ENCODE data around the gene EIF4A3. TPM values are rescaled to one million over a fixed set of nuclear protein-coding genes. Genes with fewer than 3 reads are reported as not detected.

The EIF4A3 gene
- total and polyA plus RNA-seq, 2 experiments from 2014 or later = 81.7 to 107 TPM

DNA sequence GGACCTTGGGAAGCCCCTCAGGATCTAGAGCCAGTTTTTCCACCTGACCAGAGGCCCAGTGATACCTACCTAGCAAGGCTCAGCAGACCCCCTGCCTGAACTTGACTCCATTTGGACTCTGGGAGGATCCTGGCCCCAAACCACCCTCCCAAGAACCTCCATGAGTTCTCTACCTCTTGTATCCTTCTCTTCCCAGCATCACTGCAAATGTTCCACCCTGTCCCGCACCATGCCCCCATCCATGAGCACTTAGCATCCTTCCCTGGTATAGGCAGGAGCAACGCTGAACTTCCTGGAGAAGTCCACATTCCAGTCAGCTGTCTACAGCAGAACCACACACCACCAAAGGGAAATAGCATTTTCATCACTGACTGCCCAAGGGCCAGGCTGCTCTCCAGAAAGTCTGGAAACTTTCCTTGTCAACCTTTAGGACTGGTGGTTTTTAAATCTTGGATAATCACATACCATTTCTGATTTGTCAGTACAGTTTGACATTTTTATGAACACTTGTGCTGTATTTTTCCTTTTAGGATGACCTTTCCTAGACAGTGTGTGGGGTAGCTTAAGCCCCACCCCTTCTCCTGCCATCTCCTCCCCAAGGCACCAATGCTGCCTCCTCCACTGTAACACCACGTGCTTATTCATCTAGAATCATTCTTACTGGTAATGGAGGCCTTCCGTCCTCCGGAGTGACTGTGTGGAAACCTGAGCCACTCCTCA, 13.9 kb downstream of the EIF4A3 start:
- TF ChIP-seq EZH2 (IDR thresholded peaks at IDR 0.05; ENCODE audit: borderline replicate concordance) (no peak), CTCF (IDR thresholded peaks at IDR 0.05; ENCODE audit: poor library complexity) (no peak), EZH2phosphoT487 (IDR thresholded peaks at IDR 0.05; ENCODE audit: low read depth, severe bottlenecking, unreplicated experiment) (no peak)
- 97% methylated on average over 5 of the region's 5 CpGs for WGBS (ENCODE audit: low lambda C conversion rate, missing lambda C conversion rate)
- DNase-seq (ENCODE audit: low spot score) = no peak
- no peaks in the 10 kb centered on the region for H3K27me3 ChIP-seq
- H2AFZ ChIP-seq = no peak overlapping the region
- H4K20me1 ChIP-seq (ENCODE audit: insufficient read depth, poor library complexity, severe bottlenecking) = no peaks in the 10 kb centered on the region
- H3K79me2 ChIP-seq = no peaks in the 10 kb centered on the region
- H3K9me3 ChIP-seq (ENCODE audit: low read depth) = no peaks in the 10 kb centered on the region
- H3K4me2 ChIP-seq = no peak overlapping the region
- no peak overlapping the region for H3K27ac ChIP-seq
- H3K4me3 ChIP-seq = no peak overlapping the region
- no peaks in the 10 kb centered on the region for H3K9me2 ChIP-seq (replicated peaks; ENCODE audit: insufficient read depth)
- H3K4me1 ChIP-seq (ENCODE audit: insufficient read depth) = no peaks in the 10 kb centered on the region
- no peaks in the 10 kb centered on the region for H3K36me3 ChIP-seq (replicated peaks; ENCODE audit: insufficient read depth, low read depth)

DNA sequence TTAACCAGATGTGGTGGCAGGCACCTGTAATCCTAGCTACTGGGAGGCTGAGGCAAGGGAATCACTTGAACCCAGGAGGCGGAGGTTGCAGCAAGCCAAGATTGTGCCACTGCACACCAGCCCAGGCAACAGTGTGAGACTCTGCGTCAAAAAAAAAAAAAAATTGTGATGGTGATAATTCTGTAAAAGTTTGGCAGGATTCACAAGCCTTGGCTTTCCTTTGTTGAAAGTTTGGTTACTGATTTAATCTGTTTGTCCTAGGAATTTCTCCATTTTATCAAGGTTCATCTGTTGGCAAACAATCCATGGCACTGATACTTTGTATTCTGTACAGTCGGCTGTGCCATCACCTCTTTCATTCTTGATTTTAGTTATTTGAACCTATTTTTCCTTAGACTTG, 15.9 kb downstream of the EIF4A3 start:
- no peak for DNase-seq (ENCODE audit: low spot score)
- Histone ChIP-seq H3K27ac (no peak overlapping the region), H3K79me2 (no peaks in the 10 kb centered on the region), H3K4me1 (ENCODE audit: insufficient read depth) (no peaks in the 10 kb centered on the region), H3K4me2 (no peak overlapping the region), H4K20me1 (ENCODE audit: insufficient read depth, poor library complexity, severe bottlenecking) (no peaks in the 10 kb centered on the region), H3K36me3 (replicated peaks; ENCODE audit: insufficient read depth, low read depth) (no peaks in the 10 kb centered on the region), H3K9me3 (ENCODE audit: low read depth) (no peaks in the 10 kb centered on the region), H2AFZ (no peak overlapping the region), H3K4me3 (no peak overlapping the region), H3K27me3 (no peaks in the 10 kb centered on the region), H3K9me2 (replicated peaks; ENCODE audit: insufficient read depth) (no peaks in the 10 kb centered on the region)
- TF ChIP-seq EZH2phosphoT487 (IDR thresholded peaks at IDR 0.05; ENCODE audit: low read depth, severe bottlenecking, unreplicated experiment) (no peak), EZH2 (IDR thresholded peaks at IDR 0.05; ENCODE audit: borderline replicate concordance) (no peak), CTCF (IDR thresholded peaks at IDR 0.05; ENCODE audit: poor library complexity) (no peak)
- 70% methylated on average over 3 of the region's 3 CpGs for WGBS (ENCODE audit: low lambda C conversion rate, missing lambda C conversion rate)

DNA sequence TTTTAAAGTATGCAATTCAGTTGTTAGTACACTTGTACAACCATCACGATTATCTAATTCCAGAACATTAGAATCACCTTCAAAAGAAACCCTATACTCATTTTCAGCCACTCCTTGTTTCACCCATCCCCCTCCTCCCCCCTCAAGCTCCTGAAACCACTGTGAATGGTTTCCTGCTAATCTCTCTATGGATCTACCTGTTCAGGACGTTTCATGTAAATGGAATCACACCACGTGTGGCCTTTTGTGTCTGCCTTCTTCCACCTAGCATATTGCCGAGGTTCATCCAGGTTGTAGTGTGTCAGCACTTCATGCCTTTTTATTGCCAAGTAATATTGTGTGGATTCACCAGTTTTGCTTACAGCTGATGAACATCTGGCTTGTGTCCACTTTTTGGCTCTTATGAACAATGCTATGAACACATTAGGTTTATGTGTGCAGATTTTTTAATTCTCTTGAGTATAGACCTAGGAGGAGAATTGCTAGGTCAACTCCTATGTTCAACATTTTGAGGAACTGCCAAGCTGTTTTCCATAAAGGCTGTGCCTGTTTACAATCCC, 17.8 kb downstream of the EIF4A3 start:
- H3K79me2 ChIP-seq = no peaks in the 10 kb centered on the region
- no peak for DNase-seq (ENCODE audit: low spot score)
- TF ChIP-seq EZH2phosphoT487 (IDR thresholded peaks at IDR 0.05; ENCODE audit: low read depth, severe bottlenecking, unreplicated experiment) = no peak
- no peak for TF ChIP-seq EZH2 (IDR thresholded peaks at IDR 0.05; ENCODE audit: borderline replicate concordance)
- TF ChIP-seq CTCF (IDR thresholded peaks at IDR 0.05; ENCODE audit: poor library complexity) = no peak
- H3K4me3 ChIP-seq = no peak overlapping the region
- H3K9me2 ChIP-seq (replicated peaks; ENCODE audit: insufficient read depth) = no peaks in the 10 kb centered on the region
- H4K20me1 ChIP-seq (ENCODE audit: insufficient read depth, poor library complexity, severe bottlenecking) = no peaks in the 10 kb centered on the region
- no peaks in the 10 kb centered on the region for H3K9me3 ChIP-seq (ENCODE audit: low read depth)
- no peak overlapping the region for H2AFZ ChIP-seq
- 41% methylated on average over 4 of the region's 4 CpGs for WGBS (ENCODE audit: low lambda C conversion rate, missing lambda C conversion rate)
- H3K27me3 ChIP-seq = no peaks in the 10 kb centered on the region
- H3K36me3 ChIP-seq (replicated peaks; ENCODE audit: insufficient read depth, low read depth) = no peaks in the 10 kb centered on the region
- no peak overlapping the region for H3K27ac ChIP-seq
- no peaks in the 10 kb centered on the region for H3K4me1 ChIP-seq (ENCODE audit: insufficient read depth)
- H3K4me2 ChIP-seq = no peak overlapping the region

Data from hepatocyte (in vitro differentiated cells).